ENCODE data around the gene MT1G. TPM values are rescaled to one million over a fixed set of nuclear protein-coding genes. Genes with fewer than 3 reads are reported as not detected.
"Not testable (repeated sequence)": the region's sequence is repeated elsewhere in the genome, so short reads cannot be mapped to it uniquely, and the experiment has no call there.

MT1G gene
- total RNA-seq, 4 donors from 2014 or later: 410 to 930 (median 704) TPM

DNA sequence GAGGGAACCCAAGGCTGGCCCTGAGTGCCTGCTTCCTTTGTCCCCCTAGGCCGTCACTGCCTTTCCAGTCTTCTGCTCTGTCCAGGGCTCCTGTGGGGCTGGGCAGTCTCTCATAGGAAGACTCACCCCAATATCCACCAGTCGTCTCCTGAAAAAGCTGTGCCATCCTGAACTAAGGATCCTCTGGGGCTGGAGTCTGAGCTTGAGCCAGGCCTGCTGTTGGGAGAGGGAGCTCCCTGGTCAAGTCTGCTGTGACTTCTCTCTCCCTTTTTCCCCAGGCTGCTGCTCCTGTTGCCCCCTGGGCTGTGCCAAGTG is 2.7 kb upstream of the MT1G start:
- 88 to 94% methylated on average over 2 of the region's 2 CpGs for WGBS, 2 donors
- Histone ChIP-seq H3K4me3 (replicated peaks in 1 of 3) (no peak overlapping the region), H3K27me3 (no peaks in the 10 kb centered on the region), H3K36me3 (no peaks in the 10 kb centered on the region), H3K4me1 (peaks cover 15 to 38% of the 10 kb centered on the region in 2 donors), H3K9me3 (no peaks in the 10 kb centered on the region), H3K27ac (no peak overlapping the region)
- intact Hi-C loops (cut with DNase I): no loop called here
- no peak for TF ChIP-seq POLR2A (IDR thresholded peaks at IDR 0.05)
- TF ChIP-seq, protein P1, sequence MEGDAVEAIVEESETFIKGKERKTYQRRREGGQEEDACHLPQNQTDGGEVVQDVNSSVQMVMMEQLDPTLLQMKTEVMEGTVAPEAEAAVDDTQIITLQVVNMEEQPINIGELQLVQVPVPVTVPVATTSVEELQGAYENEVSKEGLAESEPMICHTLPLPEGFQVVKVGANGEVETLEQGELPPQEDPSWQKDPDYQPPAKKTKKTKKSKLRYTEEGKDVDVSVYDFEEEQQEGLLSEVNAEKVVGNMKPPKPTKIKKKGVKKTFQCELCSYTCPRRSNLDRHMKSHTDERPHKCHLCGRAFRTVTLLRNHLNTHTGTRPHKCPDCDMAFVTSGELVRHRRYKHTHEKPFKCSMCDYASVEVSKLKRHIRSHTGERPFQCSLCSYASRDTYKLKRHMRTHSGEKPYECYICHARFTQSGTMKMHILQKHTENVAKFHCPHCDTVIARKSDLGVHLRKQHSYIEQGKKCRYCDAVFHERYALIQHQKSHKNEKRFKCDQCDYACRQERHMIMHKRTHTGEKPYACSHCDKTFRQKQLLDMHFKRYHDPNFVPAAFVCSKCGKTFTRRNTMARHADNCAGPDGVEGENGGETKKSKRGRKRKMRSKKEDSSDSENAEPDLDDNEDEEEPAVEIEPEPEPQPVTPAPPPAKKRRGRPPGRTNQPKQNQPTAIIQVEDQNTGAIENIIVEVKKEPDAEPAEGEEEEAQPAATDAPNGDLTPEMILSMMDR (IDR thresholded peaks at IDR 0.05): no peak
- no peak for DNase-seq

DNA sequence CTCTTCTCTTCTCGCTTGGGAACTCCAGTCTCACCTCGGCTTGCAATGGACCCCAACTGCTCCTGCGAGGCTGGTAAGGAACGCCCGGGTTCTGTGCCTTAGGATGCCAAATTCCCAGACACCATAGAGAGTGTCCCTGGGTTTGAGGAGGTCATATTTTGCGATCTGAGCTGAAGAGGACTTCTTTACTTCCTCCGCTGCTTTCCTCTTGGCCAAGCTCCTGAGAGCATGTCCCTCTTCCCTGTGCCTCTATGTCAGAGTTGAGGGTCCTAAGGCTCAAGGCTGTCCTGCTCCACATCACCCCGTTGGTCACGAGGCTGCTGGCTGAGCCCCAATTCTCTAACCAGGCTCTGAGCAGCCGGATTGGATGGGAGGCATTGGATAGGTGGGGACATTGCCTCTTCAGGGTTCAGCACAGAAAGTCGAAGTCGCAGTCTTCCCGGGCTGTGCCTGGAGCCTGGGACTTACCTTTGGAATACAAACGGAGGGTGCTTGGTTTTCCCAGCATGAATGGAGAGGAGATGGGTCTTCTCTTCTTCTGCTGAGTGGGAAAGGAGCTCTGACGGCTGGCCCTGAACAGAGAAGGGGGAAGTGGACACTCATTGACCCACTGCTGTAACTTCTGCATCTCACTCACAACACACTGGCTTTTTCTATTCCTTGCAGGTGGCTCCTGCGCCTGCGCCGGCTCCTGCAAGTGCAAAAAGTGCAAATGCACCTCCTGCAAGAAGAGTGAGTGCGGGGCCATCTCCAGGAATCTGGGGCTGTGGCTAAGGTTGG is 2.2 kb upstream of the MT1G start:
- no peaks in the 10 kb centered on the region for H3K36me3 ChIP-seq
- no peak overlapping the region for H3K27ac ChIP-seq
- H3K27me3 ChIP-seq: no peaks in the 10 kb centered on the region
- WGBS, 2 donors: 29% methylated on average over 19 of the region's 19 CpGs
- intact Hi-C loops (cut with DNase I): no loop called here
- no peaks in the 10 kb centered on the region for H3K9me3 ChIP-seq
- peak overlapping the region in 1 of 3 donors; percentile 2 for H3K4me3 ChIP-seq (replicated peaks in 1 of 3)
- peaks cover 12 to 35% of the 10 kb centered on the region in 2 donors for H3K4me1 ChIP-seq
- DNase-seq: peak; percentile 36 to 37
- TF ChIP-seq, protein P1 (IDR thresholded peaks at IDR 0.05): no peak
- no peak for TF ChIP-seq POLR2A (IDR thresholded peaks at IDR 0.05)

DNA sequence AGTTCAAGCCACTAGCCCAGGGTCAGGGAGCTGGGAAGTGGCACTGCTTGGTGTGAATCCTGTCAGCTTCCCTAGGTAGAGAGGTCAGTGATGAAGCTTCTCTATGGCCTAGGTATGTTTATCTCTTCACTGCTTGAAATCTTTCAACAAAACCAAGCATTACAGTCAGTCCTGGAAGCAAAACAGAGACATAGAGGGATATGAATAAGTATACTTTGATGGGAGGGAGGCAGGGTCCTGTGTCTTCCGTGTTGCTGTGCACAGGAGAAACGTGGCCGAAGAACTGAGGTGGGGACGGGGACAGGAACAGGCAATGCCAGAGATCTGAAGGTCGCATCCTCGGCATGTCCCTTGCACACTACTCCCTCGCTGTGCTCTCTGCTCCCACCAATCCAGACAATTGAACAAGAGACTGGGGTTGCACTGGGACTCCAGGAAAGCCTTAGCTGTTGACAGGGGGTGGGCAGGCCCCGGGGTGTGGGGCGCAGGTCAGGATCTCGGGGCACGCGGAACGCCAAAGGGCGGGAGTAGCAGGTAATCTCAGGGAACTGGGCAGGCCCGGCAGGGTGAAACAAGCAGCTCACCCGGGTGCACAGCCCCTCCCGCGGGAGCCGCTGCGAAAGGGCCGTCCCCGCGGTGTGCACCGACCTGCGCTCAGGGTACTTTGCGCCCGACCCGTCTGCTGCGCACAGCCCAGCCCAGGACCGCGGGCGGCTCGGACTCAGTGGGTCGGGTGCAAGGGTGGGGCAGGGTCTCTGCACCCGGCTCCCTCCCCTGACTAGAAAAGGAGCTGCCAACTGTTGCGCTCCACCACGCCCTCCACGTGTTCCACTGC is 1.4 kb upstream of the MT1G start, which contains the start of gene MT1H:
Gene MT1H, plus strand, starts transcription at position 810 of the 835 bp plus-strand sequence. CDS start 71 bp downstream, outside the sequence.
- DNase-seq: peak; percentile 58 to 66
- WGBS, 2 donors: 42 to 51% methylated on average over 16 to 18 of the region's 38 CpGs
- no peaks in the 10 kb centered on the region for H3K36me3 ChIP-seq
- peaks cover 12 to 35% of the 10 kb centered on the region in 2 donors for H3K4me1 ChIP-seq
- peak within 1 kb of the TSS in 1 of 3 donors; percentile 2 for H3K4me3 ChIP-seq (replicated peaks in 1 of 3)
- peak within 1 kb of the TSS in 1 of 3 donors; percentile 65 for H3K27ac ChIP-seq
- no peaks in the 10 kb centered on the region for H3K27me3 ChIP-seq
- H3K9me3 ChIP-seq: no peaks in the 10 kb centered on the region
- intact Hi-C loops (cut with DNase I): no loop called here
- TF ChIP-seq POLR2A (IDR thresholded peaks at IDR 0.05): peak in 1 of 2 donors; percentile 61
- TF ChIP-seq, protein P1 (IDR thresholded peaks at IDR 0.05): no peak

DNA sequence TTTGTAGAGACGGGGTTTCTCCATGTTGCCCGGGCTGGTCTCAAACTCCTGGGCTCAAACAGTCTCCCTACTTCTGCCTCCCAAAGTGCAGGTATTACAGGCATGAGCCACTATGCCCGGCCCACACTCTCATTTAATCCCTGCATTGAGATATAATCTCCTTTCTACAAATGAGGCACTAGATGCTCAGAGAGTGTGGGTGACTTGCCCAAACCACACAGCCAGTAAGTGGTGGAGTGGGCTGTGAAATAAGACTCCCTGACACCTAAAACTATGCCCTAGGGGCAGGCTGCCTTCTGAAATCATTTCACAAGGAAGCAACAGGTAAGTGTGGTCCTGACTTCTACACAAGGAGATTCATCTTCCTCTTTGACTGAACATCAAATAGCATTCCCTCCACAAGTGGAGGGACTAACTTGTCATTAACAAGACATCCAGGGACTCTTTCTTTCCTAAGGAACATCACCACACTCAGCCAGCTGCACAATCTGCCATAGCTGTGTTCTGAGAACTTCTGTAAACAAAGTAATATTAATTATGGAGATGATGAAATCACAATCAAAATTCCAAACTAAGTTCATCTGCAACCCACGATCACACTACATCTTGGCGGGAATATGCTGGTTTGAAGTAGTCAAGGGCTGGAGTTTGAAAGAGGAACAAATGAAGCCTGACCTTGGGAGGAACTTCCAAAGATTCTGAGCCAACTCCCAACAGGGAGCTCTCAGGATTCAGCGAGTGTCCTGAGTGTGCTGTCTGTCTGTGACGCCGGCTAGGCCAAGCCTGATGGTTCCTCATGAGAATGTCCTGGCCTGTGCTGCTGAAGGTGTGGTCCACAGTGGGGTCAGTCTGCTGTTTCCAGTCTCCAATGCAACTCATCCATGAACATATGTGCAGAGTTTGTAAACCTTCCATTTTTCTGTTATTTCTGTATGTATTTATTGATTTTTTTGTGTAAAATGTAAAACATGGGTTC is 2.3 kb downstream of the MT1G start:
- H3K36me3 ChIP-seq; H3K27me3 ChIP-seq; H3K27ac ChIP-seq; intact Hi-C loops (cut with DNase I); H3K9me3 ChIP-seq; H3K4me3 ChIP-seq (replicated peaks in 1 of 3): not testable (repeated sequence)
- WGBS, 2 donors: 74 to 76% methylated on average over 8 of the region's 8 CpGs
- peak in 1 of 2 donors; percentile 12 for DNase-seq
- peaks cover 12 to 32% of the 10 kb centered on the region in 2 donors for H3K4me1 ChIP-seq

DNA sequence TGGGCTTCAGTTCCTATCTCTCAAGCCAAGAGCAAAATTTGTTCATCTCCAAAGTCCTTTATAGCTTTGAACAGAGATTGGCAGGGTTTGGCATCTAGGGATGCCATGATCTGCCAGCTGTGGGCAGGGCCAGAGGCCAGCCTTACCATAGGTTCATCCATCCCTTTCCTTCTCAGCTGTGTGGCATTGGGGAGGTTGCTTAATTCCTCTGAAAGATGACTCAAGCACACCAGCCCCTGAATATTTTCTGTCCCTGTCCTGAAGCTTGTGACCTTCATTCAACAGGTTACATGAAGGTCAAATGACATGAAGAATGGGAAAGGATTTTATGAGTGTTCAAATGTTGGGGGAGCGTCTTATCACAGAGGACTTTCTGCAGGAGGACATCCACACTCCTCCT is 3.4 kb downstream of the MT1G start:
- Histone ChIP-seq H3K27ac (no peak overlapping the region), H3K27me3 (no peaks in the 10 kb centered on the region), H3K36me3 (no peaks in the 10 kb centered on the region), H3K4me1 (peaks cover 17 to 26% of the 10 kb centered on the region in 2 donors), H3K9me3 (no peaks in the 10 kb centered on the region), H3K4me3 (replicated peaks in 1 of 3) (no peak overlapping the region)
- no peak for DNase-seq
- TF ChIP-seq POLR2A (IDR thresholded peaks at IDR 0.05): no peak
- TF ChIP-seq, protein P1 (IDR thresholded peaks at IDR 0.05): no peak
- WGBS, 2 donors: 95 to 100% methylated on average over 1 of the region's 1 CpG
- intact Hi-C loops (cut with DNase I): no loop called here

Measured in thyroid gland (tissue), 4 donors.